GM23338 (cell line): Measurements from ENCODE around the gene WWOX. TPM values are rescaled to one million over a fixed set of nuclear protein-coding genes. Genes with fewer than 3 reads are reported as not detected.

Experiments used
- CREB1 ChIP-seq: fragments of 250-450 bp; sonication (Bioruptor Pico); IDR thresholded peaks from 2 replicates; pipeline ENCODE4 v1.5.0; 2020; ENCODE audit warnings: low read depth, mild to moderate bottlenecking, moderate library complexity
- EZH2 ChIP-seq: fragments of 200-600 bp; sonication (generic); IDR thresholded peaks from one replicate; pipeline ENCODE4 v1.8.0; 2017; ENCODE audit warnings: antibody characterized with exemption, mild to moderate bottlenecking, low read depth; ENCODE audit not compliant: unreplicated experiment
- EZH2phosphoT487 ChIP-seq: fragments of 200-600 bp; sonication (generic); IDR thresholded peaks from one replicate; pipeline ENCODE4 v1.8.1; 2018; ENCODE audit warnings: antibody characterized with exemption; ENCODE audit not compliant: unreplicated experiment
- NANOG ChIP-seq: IDR thresholded peaks from 2 replicates; pipeline ENCODE4 v1.6.1; 2016; ENCODE audit warnings: antibody characterized with exemption, borderline replicate concordance
- POLR2AphosphoS5 ChIP-seq: IDR thresholded peaks from 2 replicates; pipeline ENCODE4 v1.6.1; 2016; ENCODE audit warnings: antibody characterized with exemption, low read depth
- STAT1 ChIP-seq: IDR thresholded peaks from one replicate; pipeline ENCODE4 v1.6.1; 2016; ENCODE audit warnings: antibody characterized with exemption; ENCODE audit not compliant: unreplicated experiment
- ZNF331 ChIP-seq: fragments of 250-450 bp; sonication (Bioruptor Pico); IDR thresholded peaks from 2 replicates; pipeline ENCODE4 v1.5.0; 2020; ENCODE audit warnings: low read depth, mild to moderate bottlenecking, moderate library complexity
- polyA plus RNA-seq: library from polyadenylated mRNA; unstranded; fragments of >200 nt; fragmentation: Nextera tagmentation; extraction: Ambion mirVana; gene quantifications from 2 replicates; pipeline ENCODE4 v1.2.1, GENCODE V29; 2016
- total RNA-seq: library from RNA; depleted of rRNA; stranded (reverse); fragments of >200 nt; shearing (Covaris generic); gene quantifications from 2 replicates; pipeline ENCODE4 v1.2.3, GENCODE V29; 2014
- TF ChIP-seq, protein P1 (sequence below): fragments of 250-450 bp; sonication (Bioruptor Pico); IDR thresholded peaks from 2 replicates; pipeline ENCODE4 v1.5.0; 2020; ENCODE audit warnings: mild to moderate bottlenecking, moderate library complexity
- TF ChIP-seq, protein P2 (sequence below): IDR thresholded peaks from 2 replicates; pipeline ENCODE4 v1.6.1; 2016; ENCODE audit warnings: antibody characterized with exemption
- TF ChIP-seq, protein P3 (sequence below), 2 experiments: fragments of 200-600 bp in 1 of 2; sonication (generic) in 1 of 2; conservative IDR thresholded peaks; 2 replicates each; pipeline versions ENCODE4 v1.5.1 to v1.6.1; 2016 to 2017; ENCODE audit warnings: antibody characterized with exemption in 2 of 2, low read depth in 2 of 2, mild to moderate bottlenecking in 2 of 2, moderate library complexity in 1 of 2

WWOX gene
- total and polyA plus RNA-seq, 2 experiments from 2014 or later: 10.0 to 19.3 TPM

DNA sequence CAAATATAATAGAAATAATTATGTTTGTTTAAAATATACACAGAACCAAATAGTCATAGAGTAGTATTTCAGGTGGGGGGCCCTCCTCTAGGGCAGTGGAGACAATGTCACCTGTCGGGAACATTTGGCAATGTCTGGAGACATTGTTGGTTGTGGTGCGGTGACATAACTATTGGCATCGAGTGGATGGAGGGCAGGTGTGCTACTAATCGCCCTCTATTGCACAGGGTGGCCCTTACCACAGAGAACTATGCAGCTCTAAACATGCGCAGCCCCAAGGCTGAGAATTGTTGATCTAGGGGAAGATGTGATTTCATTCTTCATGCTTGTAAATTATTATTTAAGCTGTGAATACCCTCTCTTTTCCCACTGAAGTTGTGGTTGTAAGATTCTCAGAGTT, 594.0 kb downstream of the WWOX start (continued):
- TF ChIP-seq, protein P1, sequence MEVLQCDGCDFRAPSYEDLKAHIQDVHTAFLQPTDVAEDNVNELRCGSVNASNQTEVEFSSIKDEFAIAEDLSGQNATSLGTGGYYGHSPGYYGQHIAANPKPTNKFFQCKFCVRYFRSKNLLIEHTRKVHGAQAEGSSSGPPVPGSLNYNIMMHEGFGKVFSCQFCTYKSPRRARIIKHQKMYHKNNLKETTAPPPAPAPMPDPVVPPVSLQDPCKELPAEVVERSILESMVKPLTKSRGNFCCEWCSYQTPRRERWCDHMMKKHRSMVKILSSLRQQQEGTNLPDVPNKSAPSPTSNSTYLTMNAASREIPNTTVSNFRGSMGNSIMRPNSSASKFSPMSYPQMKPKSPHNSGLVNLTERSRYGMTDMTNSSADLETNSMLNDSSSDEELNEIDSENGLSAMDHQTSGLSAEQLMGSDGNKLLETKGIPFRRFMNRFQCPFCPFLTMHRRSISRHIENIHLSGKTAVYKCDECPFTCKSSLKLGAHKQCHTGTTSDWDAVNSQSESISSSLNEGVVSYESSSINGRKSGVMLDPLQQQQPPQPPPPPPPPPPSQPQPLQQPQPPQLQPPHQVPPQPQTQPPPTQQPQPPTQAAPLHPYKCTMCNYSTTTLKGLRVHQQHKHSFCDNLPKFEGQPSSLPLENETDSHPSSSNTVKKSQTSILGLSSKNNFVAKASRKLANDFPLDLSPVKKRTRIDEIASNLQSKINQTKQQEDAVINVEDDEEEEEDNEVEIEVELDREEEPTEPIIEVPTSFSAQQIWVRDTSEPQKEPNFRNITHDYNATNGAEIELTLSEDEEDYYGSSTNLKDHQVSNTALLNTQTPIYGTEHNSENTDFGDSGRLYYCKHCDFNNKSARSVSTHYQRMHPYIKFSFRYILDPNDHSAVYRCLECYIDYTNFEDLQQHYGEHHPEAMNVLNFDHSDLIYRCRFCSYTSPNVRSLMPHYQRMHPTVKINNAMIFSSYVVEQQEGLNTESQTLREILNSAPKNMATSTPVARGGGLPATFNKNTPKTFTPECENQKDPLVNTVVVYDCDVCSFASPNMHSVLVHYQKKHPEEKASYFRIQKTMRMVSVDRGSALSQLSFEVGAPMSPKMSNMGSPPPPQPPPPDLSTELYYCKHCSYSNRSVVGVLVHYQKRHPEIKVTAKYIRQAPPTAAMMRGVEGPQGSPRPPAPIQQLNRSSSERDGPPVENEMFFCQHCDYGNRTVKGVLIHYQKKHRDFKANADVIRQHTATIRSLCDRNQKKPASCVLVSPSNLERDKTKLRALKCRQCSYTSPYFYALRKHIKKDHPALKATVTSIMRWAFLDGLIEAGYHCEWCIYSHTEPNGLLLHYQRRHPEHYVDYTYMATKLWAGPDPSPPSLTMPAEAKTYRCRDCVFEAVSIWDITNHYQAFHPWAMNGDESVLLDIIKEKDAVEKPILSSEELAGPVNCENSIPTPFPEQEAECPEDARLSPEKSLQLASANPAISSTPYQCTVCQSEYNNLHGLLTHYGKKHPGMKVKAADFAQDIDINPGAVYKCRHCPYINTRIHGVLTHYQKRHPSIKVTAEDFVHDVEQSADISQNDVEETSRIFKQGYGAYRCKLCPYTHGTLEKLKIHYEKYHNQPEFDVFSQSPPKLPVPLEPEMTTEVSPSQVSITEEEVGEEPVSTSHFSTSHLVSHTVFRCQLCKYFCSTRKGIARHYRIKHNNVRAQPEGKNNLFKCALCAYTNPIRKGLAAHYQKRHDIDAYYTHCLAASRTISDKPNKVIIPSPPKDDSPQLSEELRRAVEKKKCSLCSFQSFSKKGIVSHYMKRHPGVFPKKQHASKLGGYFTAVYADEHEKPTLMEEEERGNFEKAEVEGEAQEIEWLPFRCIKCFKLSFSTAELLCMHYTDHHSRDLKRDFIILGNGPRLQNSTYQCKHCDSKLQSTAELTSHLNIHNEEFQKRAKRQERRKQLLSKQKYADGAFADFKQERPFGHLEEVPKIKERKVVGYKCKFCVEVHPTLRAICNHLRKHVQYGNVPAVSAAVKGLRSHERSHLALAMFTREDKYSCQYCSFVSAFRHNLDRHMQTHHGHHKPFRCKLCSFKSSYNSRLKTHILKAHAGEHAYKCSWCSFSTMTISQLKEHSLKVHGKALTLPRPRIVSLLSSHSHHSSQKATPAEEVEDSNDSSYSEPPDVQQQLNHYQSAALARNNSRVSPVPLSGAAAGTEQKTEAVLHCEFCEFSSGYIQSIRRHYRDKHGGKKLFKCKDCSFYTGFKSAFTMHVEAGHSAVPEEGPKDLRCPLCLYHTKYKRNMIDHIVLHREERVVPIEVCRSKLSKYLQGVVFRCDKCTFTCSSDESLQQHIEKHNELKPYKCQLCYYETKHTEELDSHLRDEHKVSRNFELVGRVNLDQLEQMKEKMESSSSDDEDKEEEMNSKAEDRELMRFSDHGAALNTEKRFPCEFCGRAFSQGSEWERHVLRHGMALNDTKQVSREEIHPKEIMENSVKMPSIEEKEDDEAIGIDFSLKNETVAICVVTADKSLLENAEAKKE (CRISPR knock-in tag): no peak
- TF ChIP-seq STAT1 (no peak), EZH2 (no peak), EZH2phosphoT487 (no peak), NANOG (no peak), ZNF331 (CRISPR knock-in tag) (no peak), POLR2AphosphoS5 (no peak), CREB1 (CRISPR knock-in tag) (no peak)
- TF ChIP-seq, protein P2, sequence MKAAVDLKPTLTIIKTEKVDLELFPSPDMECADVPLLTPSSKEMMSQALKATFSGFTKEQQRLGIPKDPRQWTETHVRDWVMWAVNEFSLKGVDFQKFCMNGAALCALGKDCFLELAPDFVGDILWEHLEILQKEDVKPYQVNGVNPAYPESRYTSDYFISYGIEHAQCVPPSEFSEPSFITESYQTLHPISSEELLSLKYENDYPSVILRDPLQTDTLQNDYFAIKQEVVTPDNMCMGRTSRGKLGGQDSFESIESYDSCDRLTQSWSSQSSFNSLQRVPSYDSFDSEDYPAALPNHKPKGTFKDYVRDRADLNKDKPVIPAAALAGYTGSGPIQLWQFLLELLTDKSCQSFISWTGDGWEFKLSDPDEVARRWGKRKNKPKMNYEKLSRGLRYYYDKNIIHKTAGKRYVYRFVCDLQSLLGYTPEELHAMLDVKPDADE: no peak
- TF ChIP-seq, protein P3, sequence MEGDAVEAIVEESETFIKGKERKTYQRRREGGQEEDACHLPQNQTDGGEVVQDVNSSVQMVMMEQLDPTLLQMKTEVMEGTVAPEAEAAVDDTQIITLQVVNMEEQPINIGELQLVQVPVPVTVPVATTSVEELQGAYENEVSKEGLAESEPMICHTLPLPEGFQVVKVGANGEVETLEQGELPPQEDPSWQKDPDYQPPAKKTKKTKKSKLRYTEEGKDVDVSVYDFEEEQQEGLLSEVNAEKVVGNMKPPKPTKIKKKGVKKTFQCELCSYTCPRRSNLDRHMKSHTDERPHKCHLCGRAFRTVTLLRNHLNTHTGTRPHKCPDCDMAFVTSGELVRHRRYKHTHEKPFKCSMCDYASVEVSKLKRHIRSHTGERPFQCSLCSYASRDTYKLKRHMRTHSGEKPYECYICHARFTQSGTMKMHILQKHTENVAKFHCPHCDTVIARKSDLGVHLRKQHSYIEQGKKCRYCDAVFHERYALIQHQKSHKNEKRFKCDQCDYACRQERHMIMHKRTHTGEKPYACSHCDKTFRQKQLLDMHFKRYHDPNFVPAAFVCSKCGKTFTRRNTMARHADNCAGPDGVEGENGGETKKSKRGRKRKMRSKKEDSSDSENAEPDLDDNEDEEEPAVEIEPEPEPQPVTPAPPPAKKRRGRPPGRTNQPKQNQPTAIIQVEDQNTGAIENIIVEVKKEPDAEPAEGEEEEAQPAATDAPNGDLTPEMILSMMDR (conservative IDR thresholded peaks at IDR 0.05; ENCODE audit: low read depth in 2 of 2): no peak
